Measurements from ENCODE around the gene PAPLN.
A peak's percentile ranks its signal among the peaks of the same experiment; 100 is the strongest.

The PAPLN gene

GRCh38 chr14:73220061-73220460 lies 17.2 kb upstream of the PAPLN start:
- no peak for TF ChIP-seq CTCF (IDR thresholded peaks at IDR 0.05; ENCODE audit: borderline replicate concordance, insufficient read depth, low read depth, low read length)
- H3K4me3 ChIP-seq (ENCODE audit: low read depth, low read length): no peak overlapping the region

GRCh38 chr14:73220634-73221033 lies 16.7 kb upstream of the PAPLN start:
- no peak for TF ChIP-seq CTCF (IDR thresholded peaks at IDR 0.05; ENCODE audit: borderline replicate concordance, insufficient read depth, low read depth, low read length)
- no peak overlapping the region for H3K4me3 ChIP-seq (ENCODE audit: low read depth, low read length)

GRCh38 chr14:73221945-73222344 lies 15.4 kb upstream of the PAPLN start:
- no peak overlapping the region for H3K4me3 ChIP-seq (ENCODE audit: low read depth, low read length)
- TF ChIP-seq CTCF (IDR thresholded peaks at IDR 0.05; ENCODE audit: borderline replicate concordance, insufficient read depth, low read depth, low read length): no peak

- H3K4me3 ChIP-seq (ENCODE audit: low read depth, low read length): no peak overlapping the region
- 0 out of 2 replicates have a peak, but pooled peaks have one; percentile 7 for TF ChIP-seq CTCF (IDR thresholded peaks at IDR 0.05; ENCODE audit: borderline replicate concordance, insufficient read depth, low read depth, low read length)
Measured at GRCh38 chr14:73223049-73223448, 14.3 kb upstream of the PAPLN start.

- no peak overlapping the region for H3K4me3 ChIP-seq (ENCODE audit: low read depth, low read length)
- TF ChIP-seq CTCF (IDR thresholded peaks at IDR 0.05; ENCODE audit: borderline replicate concordance, insufficient read depth, low read depth, low read length): no peak
Measured at GRCh38 chr14:73225496-73225895, 11.8 kb upstream of the PAPLN start.

GRCh38 chr14:73227812-73228781 lies 9.2 kb upstream of the PAPLN start:
- H3K4me3 ChIP-seq (ENCODE audit: low read depth, low read length): no peak overlapping the region
- no peak for TF ChIP-seq CTCF (IDR thresholded peaks at IDR 0.05; ENCODE audit: borderline replicate concordance, insufficient read depth, low read depth, low read length)

GRCh38 chr14:73230051-73230450 lies 7.3 kb upstream of the PAPLN start:
- TF ChIP-seq CTCF (IDR thresholded peaks at IDR 0.05; ENCODE audit: borderline replicate concordance, insufficient read depth, low read depth, low read length): no peak
- no peak overlapping the region for H3K4me3 ChIP-seq (ENCODE audit: low read depth, low read length)

Measured in GM12875 (cell line).